ENCODE data around the gene CACNA2D4. TPM values are rescaled to one million over a fixed set of nuclear protein-coding genes. Genes with fewer than 3 reads are reported as not detected.
A peak's percentile ranks its signal among the peaks of the same experiment; 100 is the strongest.

CACNA2D4 gene
- total and polyA plus RNA-seq, 8 donors: 0.60 to 3.1 (median 2.0) TPM

DNA sequence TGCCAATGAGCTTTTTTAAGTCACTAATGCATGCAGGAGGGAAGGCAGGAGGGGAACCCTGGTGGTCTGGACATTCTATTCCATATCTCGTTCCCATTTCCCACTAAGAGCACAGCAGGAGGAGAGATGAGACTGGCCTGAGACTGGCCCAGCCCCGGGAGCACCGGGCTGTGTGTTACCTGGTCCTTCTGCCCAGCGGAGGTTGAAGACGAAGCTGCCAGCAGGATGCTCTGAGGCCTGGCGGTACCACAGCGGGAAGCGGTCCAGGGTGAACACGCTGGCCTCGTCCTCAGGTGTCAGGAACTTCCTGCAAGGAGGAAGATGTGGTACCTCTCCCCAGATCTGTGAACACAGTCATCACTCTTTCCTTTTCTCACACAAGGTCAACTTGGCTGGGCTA lies 74.2 kb downstream of the CACNA2D4 start:
- TF ChIP-seq, protein P1, sequence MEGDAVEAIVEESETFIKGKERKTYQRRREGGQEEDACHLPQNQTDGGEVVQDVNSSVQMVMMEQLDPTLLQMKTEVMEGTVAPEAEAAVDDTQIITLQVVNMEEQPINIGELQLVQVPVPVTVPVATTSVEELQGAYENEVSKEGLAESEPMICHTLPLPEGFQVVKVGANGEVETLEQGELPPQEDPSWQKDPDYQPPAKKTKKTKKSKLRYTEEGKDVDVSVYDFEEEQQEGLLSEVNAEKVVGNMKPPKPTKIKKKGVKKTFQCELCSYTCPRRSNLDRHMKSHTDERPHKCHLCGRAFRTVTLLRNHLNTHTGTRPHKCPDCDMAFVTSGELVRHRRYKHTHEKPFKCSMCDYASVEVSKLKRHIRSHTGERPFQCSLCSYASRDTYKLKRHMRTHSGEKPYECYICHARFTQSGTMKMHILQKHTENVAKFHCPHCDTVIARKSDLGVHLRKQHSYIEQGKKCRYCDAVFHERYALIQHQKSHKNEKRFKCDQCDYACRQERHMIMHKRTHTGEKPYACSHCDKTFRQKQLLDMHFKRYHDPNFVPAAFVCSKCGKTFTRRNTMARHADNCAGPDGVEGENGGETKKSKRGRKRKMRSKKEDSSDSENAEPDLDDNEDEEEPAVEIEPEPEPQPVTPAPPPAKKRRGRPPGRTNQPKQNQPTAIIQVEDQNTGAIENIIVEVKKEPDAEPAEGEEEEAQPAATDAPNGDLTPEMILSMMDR (IDR thresholded peaks at IDR 0.05): no peak
- Histone ChIP-seq H3K9me3 (no peaks in the 10 kb centered on the region), H3K36me3 (no peaks in the 10 kb centered on the region), H3K27ac (no peak overlapping the region), H3K4me3 (no peak overlapping the region), H3K27me3 (no peaks in the 10 kb centered on the region), H3K4me1 (no peaks in the 10 kb centered on the region)
- WGBS, 2 donors: 54 to 63% methylated on average over 10 of the region's 10 CpGs
- ATAC-seq (no peak), DNase-seq (peak in 1 of 6 donors; percentile 36), FAIRE-seq (no peak)
- intact Hi-C loops (cut with DNase I): no loop called here

DNA sequence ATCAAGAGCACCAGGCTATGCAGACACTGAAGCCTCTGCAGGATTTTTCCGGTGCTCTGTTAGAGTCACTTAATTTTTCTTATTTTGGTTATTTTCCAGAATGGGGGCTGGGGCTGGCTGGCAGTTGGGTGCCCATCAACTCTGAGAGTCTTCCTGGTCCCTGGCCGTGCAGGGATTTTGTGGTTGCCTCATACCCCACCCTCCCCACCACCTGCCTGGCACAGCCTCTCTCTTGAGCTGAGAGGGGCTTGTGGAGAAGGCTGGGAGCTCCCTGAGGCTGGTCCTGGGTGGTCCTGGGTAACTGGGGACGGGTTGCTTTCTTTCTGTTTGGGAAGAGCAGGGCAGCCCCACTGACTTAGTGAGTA lies 74.8 kb downstream of the CACNA2D4 start:
- no peak for FAIRE-seq
- 45 to 47% methylated on average over 3 of the region's 3 CpGs for WGBS, 2 donors
- Histone ChIP-seq H3K9me3 (no peaks in the 10 kb centered on the region), H3K4me1 (no peaks in the 10 kb centered on the region), H3K27ac (no peak overlapping the region), H3K36me3 (no peaks in the 10 kb centered on the region), H3K4me3 (no peak overlapping the region), H3K27me3 (no peaks in the 10 kb centered on the region)
- DNase-seq: peak in 1 of 6 donors; percentile 27
- TF ChIP-seq, protein P1 (IDR thresholded peaks at IDR 0.05): no peak
- intact Hi-C loops (cut with DNase I): no loop called here
- ATAC-seq: no peak

DNA sequence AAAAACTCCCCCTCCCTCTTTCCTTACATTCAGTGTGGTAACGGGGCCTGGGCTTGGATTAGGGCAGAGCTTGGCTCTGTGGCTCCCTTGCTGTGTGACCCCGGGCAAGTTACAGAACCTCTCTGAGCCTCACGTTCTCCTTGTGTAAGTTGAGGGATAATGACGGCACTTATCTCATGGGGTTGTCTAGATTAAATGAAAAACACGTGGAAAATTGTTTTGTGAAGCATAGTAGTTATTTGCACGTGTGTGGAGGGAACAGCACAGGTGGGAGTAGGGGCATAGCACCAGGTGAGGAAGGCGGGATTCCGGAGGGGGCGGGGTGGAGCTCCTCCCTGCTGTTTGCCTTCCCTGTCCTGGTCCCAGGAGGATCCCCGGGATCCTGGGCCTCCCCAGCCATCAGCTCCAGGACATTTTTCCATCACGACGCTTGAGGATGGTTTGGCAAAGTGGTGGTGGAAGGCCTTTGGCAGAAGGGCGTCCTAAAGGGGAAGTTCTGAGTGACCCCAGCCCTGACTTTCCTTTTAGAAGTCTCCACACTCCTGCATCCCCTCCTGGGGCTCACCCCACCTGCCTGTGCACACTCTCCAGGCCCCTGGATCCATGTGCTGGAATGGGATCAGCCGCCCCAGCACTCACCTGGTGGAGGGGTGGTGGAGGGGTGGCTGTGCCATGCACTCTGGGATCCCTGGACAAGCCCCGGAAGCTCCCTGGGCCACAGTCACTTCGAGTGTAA lies 75.4 kb downstream of the CACNA2D4 start:
- WGBS, 2 donors: 43 to 47% methylated on average over 16 of the region's 16 CpGs
- no peak for FAIRE-seq
- TF ChIP-seq, protein P1 (IDR thresholded peaks at IDR 0.05): no peak

DNA sequence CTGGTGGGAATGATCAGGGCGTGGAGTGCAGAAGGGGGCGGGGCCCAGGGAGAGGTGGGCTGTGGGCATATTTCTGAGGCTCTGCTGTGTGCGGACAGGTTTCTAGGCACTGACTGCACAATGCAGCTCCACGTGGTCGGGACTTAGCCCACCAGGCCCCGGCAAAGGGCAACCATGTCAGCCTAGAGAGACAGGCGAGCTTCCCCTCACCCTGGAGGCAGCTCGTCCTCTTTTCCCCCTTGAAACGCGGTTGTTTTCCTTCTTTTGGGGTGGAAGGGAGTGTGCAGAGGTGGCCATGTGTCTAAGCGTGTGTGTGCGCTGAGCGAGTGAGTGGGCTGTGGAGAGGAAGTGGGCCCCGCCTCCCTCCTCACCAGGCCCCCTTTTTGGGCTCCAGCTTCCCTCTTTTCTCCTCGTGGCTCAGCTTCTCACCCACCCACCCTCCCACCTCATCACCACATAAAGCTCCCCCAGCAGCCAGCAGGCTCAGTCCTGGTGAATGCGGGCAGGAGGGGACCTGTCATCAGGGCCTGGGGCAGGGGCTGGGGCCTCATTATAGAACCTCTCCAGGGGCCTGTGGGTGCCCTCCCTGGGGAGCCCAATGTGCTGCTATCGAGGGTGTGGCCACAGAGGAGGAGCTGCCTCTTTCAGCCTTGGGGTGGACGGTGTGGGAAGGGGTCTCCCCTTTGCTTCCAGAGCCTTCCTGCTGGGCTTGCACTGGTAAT lies 76.1 kb downstream of the CACNA2D4 start:
- ATAC-seq (no peak), DNase-seq (peak in 2 of 6 donors; percentile 38 to 40), FAIRE-seq (no peak)
- TF ChIP-seq, protein P1 (IDR thresholded peaks at IDR 0.05): no peak
- Histone ChIP-seq H3K27me3 (no peaks in the 10 kb centered on the region), H3K4me1 (no peaks in the 10 kb centered on the region), H3K36me3 (no peaks in the 10 kb centered on the region), H3K9me3 (no peaks in the 10 kb centered on the region), H3K4me3 (no peak overlapping the region), H3K27ac (no peak overlapping the region)
- intact Hi-C loops (cut with DNase I): no loop called here
- 56 to 65% methylated on average over 14 to 18 of the region's 18 CpGs for WGBS, 2 donors

More for the DNA sequence above, 75.4 kb downstream of the CACNA2D4 start:
- Histone ChIP-seq H3K4me3 (no peak overlapping the region), H3K4me1 (no peaks in the 10 kb centered on the region), H3K9me3 (no peaks in the 10 kb centered on the region), H3K27me3 (no peaks in the 10 kb centered on the region), H3K27ac (no peak overlapping the region), H3K36me3 (no peaks in the 10 kb centered on the region)
- intact Hi-C loops (cut with DNase I): no loop called here
- ATAC-seq: no peak
- DNase-seq: peak in 2 of 6 donors; percentile 25 to 40
